ENCODE measurements around the gene ASAH2.
A peak's percentile ranks its signal among the peaks of the same experiment; 100 is the strongest.
"Not testable (repeated sequence)": the region's sequence is repeated elsewhere in the genome, so short reads cannot be mapped to it uniquely, and the experiment has no call there.

The ASAH2 gene

GRCh38 chr10:50251394-50251793 lies at the start of gene ASAH2:
TSS of gene ASAH2 (minus strand) at chr10:50251516. CDS start at chr10:50248610, 2,906 bp downstream.
- no peak for DNase-seq

DNA sequence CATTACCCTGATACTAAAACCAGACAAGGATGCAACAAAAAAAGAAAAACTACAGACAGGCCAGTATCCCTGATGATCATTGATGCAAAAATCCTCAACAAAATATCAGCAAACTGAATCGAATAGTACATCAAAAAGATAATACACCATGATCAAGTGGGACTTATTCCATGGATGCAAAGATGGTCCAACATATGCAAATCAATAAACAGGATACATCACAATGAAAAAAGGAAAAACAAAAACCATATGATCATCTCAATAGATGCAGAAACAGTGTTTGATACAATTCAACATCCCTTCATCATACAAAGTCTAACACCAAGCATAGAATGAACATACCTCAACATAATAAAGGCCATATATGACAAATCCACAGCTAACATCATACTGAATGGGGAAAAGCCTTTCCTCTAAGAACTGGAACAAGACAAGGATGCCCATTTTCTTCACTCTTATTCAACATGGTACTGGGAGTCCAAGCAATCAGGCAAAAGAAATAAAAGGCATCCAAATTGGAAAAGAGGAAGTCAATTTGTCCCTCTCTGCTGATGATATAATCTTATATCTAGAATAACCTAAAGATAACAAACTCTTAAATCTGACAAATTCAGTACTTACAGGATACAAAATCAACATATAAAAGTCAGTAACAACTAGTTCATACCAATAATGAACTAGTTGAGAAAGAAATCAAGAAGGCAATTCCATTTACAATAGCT lies 48.8 kb upstream of the ASAH2 start:
- no peak for DNase-seq

DNA sequence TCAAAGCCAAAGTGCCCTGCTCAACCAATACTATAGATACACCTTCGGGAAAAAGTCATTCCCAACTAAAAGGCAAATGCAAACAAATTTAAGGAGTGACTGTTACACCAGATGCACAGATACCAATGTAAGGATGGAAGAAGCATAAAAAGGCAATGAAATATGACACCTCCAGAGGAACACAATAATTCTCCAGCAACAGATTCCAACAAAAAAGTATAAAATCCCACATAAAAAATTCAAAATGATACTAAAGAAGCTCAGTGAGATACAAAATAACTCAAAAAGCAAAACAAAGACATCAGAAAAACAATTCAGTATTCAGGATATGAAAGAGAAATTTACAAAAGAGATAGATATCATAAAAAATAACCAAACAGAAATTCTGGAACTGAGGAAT lies 44.1 kb upstream of the ASAH2 start:
- no peak for DNase-seq

DNA sequence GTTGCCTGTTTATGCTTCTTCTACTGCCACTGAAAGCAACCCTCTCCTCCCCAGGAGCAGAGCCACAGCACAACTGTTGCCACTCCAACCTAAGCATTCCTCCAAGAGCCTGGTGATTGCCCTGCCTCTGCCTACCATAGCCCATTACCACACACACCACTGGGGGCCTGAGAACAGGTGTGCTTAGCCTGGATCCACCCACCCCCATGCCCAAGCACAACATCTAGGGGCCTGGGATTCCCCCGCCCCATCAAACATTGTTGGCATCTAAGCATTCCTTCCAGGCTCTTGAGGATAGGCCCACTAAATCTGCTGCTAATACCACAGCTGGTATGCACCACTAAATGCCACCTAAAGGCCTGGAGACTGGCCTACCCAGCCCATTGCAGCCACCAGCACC lies 43.3 kb upstream of the ASAH2 start:
- no peak for DNase-seq

DNA sequence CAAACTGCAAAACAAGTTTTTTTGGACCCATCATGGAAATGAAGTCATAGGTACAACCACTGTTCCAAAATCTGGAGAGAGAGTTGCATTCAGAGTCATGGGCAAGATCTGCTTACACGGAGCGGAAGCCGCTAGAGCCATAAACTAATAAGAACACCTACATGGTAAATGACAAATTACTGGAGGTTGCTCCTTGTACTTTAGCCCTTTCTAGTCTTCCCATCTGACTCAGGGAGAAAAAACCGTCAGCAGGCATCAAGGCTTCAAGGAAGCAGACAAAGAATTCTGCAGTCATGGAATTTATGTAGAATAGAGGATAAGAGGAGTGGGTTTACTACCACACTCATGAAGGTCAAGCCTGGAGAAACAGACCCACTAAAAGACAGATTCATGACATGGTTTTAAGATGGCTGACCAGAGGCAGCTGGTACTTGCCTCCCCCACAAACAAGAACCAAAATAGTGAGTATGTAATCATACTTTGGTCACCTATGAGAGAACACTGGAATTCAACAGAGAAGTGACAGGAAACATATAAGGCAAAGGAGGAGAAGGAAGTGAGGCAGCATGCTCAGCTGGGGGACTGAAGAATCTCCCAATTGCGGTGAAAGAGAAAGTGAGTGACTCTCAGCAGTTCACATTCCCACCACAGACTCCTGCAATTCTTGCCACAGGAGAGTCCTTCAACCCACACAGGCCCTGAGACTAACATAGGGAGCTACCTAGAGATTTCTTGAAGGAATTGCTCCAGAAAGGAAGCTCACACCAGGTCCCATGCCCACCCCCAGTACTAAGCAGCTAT lies 42.4 kb upstream of the ASAH2 start:
- DNase-seq, result no peak

DNA sequence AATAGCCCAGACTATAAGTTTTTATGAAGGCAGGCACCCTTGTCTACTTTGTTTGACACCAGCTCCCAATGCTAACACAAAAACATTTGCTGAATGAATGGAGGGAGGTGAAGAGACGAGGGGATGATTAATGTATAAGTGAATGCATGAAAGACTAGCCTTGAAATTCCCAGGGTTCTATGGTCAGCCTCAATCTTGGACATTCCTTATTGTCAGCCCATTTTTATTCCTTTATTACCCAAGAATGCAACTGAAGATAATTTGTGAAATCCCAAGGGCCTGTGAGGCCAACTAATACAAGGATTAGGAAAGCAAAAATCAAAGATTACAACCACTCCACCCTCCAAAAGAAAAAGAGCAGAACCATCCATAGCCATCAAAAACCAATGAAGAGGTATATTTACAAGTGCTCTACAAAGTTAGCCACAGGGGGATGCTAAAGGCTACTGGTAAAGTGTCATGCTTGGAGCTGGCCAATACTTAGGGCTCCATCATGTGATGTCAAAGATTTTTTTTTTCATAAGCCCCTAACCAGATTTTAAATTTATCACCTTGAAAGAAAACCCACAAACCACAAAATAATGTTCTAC lies 40.0 kb upstream of the ASAH2 start:
- no peak for DNase-seq

GRCh38 chr10:50289196-50289595 lies 37.9 kb upstream of the ASAH2 start:
- no peak for DNase-seq

- no peak for DNase-seq
Measured at GRCh38 chr10:50286996-50287803, 35.9 kb upstream of the ASAH2 start.

- no peak for DNase-seq
Measured at GRCh38 chr10:50286517-50286916, 35.2 kb upstream of the ASAH2 start.

DNA sequence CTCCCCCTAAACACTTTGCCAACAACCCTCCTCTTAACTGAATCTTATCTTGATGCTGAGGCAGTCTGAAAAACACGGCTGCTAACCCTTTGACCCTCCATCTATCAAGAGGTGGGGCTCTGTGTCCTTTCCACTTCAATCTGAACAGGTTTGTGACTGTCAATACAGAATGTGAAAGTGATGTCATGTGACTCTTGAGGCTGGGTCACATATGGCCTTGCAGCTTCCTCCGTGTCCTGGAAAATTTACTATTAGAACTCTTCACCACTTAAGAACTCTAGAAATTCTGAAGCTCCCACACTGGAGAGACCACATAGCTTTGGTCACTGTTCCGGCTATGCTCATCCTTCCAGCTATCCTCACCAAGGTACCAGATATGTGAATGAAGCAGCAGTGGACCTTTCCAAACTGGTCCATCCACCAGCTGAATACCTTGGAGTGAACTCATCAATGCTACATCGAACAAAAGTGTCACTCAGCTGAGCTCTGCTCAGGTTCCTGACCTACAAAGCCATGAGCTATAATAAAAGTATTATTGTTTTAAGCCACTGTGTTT lies 30.7 kb upstream of the ASAH2 start:
- DNase-seq, result no peak

DNA sequence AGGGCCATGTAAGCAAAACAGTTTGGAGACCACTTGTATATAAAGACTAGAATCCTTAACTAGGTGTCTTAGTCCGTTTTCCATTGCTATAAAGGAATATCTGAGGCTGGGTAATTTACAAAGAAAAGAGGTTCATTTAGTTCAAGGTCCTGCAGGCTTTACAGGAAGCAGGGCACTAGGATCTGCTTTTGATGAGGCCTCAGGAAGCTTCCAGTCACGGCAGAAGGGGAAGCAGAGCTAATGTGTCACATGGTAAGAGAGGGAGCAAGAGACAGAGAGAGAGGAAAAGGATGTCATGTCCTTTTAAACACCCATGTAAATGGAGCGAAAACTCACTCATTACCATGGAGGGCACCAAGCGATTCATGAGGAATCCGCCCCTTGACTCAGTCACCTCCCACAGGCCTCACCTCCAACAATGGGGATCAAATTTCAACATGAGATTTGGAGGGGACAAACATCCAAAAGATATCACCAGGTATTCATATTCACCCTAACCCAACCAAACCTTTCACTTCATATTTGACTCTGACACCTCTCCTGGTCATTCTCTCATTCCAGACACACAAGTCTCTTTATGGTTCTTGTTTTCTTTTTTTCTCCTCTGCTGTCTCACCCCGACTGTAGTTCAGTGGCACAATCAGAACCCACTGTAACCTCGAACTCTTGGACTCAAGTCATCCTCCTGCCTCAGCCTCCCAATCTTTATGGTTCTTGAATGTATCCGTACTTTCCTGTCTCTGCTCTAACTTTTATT lies 30.1 kb upstream of the ASAH2 start:
- no peak for DNase-seq

DNA sequence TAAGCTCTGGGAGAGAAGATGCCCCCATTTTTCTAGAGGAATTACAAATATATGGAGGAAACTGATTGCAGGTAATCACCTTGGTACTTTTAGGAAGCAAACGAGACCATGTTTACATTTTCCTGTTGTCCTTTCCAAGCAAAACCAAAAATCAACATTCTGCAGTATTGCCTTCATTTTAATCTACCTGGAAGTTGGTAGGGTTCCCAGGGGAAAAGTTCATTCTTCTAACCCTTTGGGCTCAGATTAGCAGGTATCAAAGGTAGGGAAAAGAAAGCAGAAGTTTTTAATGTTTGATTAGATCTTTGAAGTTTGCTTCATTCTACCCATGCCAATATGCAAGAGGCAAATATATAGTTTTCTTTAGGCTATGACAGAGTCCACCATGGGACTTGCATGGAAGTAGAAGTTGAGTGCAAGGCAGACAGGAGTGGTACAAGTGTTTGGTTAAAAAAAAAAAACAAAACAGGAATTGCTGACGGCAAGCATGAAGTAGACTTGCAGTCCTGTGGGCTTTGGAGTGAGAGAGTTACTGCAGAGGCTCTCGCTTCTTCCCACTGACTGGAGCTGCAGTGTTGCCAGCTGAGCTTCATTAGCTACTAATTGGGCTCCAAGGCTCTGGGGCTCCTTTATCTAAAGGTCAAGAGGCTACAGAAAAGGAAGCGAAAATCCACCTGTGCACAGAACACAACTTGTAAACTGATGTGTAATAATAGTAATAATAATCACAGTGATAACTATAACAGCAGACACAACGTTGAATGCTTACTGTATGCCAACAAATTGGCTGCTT lies 28.9 kb upstream of the ASAH2 start:
- no peak for DNase-seq

DNA sequence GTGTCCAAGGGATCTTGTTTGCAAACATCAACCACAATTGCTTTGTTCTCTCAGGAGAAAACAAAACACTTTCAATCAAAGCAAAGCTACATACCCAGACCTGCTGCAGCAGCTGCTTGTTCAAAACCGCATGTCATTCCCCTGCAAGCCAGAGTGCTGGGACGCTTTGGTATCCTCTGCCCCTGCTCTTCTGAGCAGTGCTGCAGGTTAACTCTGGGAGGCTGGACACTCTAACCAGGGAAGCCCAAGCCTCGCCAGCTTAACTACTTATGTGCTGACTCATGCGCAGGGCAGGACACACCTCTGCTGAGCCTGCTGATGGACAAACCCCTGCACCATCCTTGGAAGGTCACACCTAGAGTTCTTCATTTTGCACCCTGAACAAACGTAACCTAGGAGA lies 28.2 kb upstream of the ASAH2 start:
- DNase-seq, result no peak

GRCh38 chr10:50275650-50276235 lies 24.4 kb upstream of the ASAH2 start:
- peak; percentile 42 for DNase-seq

GRCh38 chr10:50272531-50272930 lies 21.2 kb upstream of the ASAH2 start:
- DNase-seq, result no peak

DNA sequence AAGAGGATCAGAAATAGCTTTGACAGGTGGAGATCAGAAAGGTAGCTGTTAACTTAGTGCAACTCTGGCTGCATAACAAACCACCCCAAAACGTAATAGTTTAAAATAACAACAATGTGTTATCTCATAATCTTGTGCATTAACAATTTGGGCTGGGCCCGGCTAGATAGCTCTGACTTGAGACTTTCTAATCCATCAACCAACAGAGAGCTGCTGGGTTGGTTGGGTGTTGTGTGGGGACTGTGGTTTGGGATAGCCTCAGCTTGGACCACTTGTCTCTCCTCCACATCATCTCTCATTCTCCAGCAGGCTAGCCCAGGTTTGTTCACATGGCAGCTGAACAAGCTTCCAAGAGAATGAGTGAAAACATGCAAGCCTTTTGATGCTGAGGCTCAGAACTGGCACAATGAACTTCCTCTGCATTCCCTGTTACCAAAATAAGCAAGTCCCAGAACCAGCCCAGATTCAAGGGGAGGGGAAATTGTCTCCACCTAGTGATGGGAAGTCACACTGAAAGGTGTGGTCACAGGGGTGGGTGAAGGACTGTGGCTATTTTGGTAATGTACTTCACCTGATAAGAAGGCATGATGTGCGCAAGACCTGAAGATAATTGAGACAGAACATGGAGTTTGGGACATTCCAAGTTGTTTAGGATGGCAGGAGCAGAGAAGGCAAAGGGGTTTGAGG lies 20.4 kb upstream of the ASAH2 start:
- no peak for DNase-seq

- DNase-seq, result not testable (repeated sequence)
Measured at GRCh38 chr10:50267877-50268276, 16.6 kb upstream of the ASAH2 start.

GRCh38 chr10:50262625-50263024 lies 11.3 kb upstream of the ASAH2 start:
- DNase-seq, result not testable (repeated sequence)

DNA sequence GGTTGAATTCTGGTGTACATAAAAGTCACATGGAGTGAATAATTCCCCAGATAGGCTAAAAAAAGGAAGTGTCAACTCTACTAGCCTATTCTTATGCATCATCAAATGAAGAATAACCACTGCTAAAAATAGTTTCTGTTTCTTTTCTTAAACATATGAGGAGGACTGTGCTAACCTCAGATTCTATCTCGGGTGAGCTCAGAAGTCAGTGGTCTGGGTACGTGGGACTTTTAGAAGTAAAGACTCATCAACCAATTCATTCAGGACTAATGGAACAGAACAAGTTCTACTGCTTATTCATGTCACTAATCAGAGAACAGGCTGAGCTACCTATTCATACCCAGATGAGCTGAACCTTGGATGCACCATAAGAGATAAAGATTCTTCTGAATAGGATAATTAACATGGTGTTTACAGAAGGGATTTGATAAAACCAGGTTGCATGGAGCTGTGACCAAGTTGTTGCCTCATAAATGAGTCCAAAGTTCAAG lies 9.5 kb upstream of the ASAH2 start:
- no peak for DNase-seq

- DNase-seq, result no peak
Measured at GRCh38 chr10:50254479-50254878, 3.2 kb upstream of the ASAH2 start.
